HG03342 (cell line): ENCODE results near the gene WDFY4.

Experiments used
- ATAC-seq: cut with Tn5 transposase; IDR thresholded peaks from one replicate; pipeline ENCODE4 v1.9.1; 2021; ENCODE audit warnings: mild to moderate bottlenecking, moderate library complexity; ENCODE audit not compliant: unreplicated experiment

Gene WDFY4

DNA sequence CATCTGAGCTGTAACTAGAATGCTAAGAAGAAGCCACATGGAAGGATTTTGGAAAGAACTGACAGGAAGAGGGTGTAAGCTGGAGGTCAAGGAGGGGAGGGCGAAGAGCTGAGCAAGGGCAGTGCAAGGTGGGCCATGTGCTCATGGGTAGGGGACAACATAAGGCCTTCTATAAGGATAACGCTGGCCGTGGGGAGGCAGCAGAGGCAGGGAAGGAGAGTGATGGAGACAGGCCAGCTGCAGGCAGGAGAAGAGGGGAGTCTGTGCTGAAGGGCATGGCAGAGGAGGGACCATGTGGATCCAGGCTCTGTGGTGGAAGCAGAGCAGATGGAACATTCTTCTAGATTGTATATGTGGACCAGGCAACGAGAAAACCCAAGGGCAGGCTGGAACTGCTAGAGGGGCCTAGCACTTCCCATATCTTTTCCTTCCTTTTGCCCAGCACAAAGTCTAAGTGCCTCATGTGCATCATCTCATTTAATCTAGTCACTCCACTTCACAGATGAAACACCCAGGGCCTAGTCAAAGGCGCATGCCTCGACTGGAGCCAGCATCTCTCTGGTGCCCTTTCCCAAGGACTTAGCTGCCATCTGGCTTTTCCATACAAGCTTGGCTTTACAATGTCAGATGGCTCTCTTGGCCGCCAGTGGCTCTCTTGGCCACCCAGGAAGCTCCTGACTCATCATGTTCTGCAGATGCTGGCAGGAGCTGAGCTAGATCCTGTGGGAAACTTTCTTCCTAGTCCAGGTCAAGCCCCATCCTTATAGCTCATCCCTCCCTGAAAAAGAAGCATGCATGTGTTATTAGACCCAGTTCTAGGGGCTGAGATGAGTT is 248.4 kb downstream of the WDFY4 start:
- ATAC-seq, result no peak

GRCh38 chr10:48934672-48935501 is 250.2 kb downstream of the WDFY4 start:
- ATAC-seq, result no peak

DNA sequence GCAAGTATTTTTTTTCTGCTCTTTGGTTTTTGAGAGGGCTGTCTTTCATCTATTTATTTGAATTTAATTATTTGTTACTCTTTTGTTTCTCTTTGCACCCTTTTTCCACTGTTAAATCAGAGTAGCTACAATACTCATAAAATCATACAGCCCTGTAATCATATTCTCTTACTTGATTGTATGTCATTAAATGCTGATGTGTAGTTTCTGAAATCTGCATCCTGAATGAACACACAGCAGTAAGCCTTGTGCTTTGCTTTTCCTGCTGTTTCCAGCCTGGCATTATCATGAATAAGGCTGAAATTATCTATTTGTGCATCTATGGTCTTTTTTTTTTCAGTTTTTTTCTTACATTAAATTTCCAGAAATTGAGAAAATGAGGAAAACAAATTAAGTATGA is 250.9 kb downstream of the WDFY4 start:
- no peak for ATAC-seq

DNA sequence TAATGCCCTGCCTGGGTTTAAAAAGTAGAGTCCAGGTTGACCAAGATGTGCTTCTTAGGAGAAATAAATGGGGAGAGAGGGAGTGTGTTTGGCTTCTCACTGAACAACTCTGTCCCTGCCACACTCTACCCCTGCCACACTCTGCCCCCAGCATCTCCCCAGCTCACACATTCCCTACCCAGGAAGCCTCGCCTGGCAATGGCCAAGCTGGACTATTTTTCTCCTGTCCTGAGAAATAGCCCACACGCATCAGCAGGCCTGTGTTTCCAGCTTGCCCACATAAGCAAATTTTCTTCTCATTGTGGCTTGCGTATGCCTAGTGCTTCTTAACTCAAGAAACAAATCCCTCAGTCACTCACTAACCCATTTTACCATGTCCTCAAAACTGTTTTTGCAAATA is 253.1 kb downstream of the WDFY4 start:
- no peak for ATAC-seq

DNA sequence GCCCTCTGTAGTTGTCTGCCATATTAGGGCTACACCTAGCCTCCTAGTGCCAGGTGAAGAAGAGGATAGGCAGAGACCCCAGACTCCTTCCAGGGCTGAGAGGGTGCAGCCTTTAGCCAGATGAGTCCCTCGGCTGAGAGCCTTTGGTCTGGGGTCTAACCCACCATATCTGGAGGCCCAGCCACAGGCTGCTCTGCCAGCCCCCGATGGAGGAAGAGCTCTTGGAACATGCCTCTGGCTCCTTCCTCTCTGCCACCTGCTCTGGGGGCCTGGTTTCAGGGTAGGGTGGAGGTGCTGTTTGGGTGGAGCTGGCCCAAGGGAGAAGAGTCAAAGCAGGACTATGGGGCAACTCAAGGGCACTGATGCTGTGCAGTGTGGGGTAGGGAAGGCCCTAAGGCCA is 253.6 kb downstream of the WDFY4 start:
- no peak for ATAC-seq

- ATAC-seq, result no peak
These were observed 254.4 kb downstream of the WDFY4 start for GRCh38 chr10:48938990-48939536.

DNA sequence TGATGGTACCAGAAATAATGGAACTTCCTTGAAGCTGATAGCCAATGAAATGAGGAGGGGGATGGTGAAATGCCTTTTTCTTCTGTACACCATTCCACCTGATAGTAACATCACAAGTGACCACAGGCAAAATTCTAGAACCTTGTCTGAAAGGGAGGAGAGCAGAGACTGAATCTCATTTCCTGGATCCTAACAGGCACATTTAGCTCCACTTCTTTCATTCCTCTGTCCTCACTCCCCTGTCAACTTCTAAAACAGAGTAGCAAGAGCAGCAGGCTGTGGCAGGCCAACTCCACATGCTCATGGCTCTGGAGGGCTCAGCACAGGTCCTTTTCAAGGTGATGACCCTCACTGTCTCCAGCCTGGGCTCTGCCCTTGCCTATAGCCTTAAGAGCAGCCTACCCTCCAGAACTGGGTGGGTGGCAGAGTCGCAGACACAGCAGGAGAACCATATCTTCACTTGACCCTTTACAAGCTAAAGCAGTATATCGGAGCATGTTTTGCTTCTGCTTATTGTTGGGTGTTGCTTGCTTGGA is 255.2 kb downstream of the WDFY4 start, which contains the start of gene LRRC18:
TSS of gene LRRC18 (minus strand) at position 51 of the 536 bp plus-strand sequence. CDS start 25,685 bp downstream, outside the sequence.
- no peak for ATAC-seq

GRCh38 chr10:48940372-48940771 is 255.7 kb downstream of the WDFY4 start:
- no peak for ATAC-seq

- no peak for ATAC-seq
These were observed 256.3 kb downstream of the WDFY4 start for GRCh38 chr10:48940958-48941357.

- ATAC-seq, result no peak
These were observed 256.9 kb downstream of the WDFY4 start for GRCh38 chr10:48941427-48942075.

- ATAC-seq, result no peak
These were observed 258.4 kb downstream of the WDFY4 start for GRCh38 chr10:48943096-48943495.

DNA sequence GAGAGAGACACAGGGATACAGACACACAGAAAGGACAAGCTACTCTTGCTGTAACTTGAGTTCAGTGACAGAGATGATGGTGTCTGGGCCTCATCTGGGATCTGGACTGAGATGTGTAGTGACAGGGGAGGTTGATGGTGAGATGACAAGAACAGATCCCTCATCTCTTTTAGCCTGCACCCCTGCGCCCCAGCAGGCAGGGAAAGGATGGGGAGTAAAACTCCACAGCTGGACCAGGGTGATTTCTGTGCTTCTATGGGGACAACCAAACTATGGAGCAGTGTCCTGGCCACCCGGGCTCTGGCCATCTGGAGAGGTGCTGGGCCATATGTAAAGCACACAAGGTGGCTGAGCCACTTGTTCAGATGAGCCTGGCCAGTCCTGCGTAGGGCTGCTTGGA is 259.5 kb downstream of the WDFY4 start:
- ATAC-seq, result no peak

DNA sequence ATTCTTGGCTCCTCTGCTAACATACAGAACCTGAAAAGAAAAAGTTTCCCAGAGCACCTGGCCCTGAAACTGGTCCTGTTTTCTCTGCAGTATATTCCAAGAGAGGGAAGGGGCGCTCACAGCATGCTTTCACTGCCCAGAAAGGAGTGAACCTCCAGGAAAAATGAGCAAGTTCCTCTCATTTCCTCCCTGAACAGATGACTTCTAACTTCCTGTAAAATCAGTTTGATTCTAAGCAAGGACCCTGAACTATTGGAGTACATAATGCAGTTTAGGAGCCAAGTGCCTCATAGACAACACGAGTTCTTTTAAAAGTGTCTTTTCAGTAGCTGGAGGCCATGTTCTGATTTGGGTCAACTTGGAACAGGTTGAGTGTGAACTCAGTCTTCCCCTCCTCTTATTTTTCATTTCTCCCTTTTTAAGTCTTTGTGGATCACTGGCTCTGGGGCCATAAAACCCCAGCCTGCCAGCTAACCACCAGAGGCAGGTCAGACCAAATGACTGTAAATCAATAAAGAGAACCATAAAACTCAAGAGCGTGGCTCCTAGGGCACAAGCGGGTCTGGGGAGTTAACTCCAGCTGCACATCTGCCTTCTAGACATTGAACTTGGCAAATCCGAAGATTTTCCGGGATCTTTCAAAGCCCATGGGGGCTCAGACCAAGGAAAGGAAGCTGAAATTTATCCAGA is 260.9 kb downstream of the WDFY4 start:
- ATAC-seq, result no peak

DNA sequence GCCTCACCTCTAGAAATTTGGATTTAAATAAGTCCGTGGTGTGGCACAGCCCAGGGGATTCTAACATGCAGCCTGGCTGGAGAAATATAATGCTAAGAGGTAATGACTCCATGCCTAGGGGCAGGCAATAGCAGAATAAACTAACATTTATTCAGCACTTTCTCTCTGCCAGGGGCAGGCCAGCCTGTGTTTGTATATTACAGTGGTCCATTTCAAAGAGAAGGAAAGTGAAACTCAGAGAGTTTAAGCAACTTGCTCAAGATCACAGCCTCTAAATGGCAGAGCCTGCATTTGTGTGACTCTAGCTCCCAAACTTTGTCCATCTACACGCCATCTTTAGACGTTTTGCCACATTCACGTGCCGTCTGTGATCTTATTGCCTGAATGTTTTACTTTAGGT is 261.7 kb downstream of the WDFY4 start:
- ATAC-seq, result no peak

- no peak for ATAC-seq
These were observed 262.3 kb downstream of the WDFY4 start for GRCh38 chr10:48946891-48947500.

DNA sequence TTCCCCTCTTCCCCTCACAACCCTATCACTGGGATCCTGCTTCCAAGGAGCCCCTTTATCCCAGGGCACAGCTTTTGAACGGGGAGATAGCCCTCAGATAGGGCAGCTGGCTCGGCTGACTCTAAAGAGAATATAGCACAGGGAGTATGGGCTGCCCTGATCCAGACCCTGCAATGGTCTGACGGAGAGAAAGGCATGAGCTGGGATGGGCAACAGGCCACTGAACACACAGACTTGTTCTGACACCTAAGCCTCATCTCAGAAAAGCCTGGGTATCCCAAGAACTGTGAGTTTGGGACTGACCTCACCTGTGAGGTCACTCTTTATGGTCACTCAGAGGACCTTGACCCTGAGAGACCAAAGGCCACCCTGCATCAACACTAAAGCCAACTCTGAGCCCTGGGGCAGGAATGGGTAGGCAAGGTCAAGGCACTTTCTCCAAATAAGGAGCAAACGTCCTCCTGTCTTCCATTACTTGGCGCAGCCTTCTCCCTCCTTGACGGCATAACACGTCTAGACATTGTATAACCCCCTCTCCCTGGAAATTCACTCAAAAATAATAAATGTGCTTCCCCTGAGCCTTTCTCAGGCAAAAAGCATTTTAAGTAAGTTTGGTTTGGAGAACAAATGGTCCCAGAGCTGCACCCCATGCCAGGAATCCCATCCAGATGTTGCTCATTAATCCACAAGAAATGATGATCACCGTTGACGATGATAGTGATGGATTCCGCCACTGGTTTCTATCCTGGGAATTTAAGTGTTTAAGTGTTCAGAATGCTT is 263.2 kb downstream of the WDFY4 start:
- no peak for ATAC-seq

GRCh38 chr10:48948470-48949037 is 263.9 kb downstream of the WDFY4 start:
- ATAC-seq, result no peak

- ATAC-seq, result no peak
These were observed 267.0 kb downstream of the WDFY4 start for GRCh38 chr10:48951707-48952106.
